HG03103 (cell line): Measurements from ENCODE around the gene SNX10.

Experiments used
- ATAC-seq: cut with Tn5 transposase; IDR thresholded peaks from one replicate; pipeline ENCODE4 v1.9.1; 2021; ENCODE audit warnings: low read depth; ENCODE audit not compliant: unreplicated experiment

The SNX10 gene

DNA sequence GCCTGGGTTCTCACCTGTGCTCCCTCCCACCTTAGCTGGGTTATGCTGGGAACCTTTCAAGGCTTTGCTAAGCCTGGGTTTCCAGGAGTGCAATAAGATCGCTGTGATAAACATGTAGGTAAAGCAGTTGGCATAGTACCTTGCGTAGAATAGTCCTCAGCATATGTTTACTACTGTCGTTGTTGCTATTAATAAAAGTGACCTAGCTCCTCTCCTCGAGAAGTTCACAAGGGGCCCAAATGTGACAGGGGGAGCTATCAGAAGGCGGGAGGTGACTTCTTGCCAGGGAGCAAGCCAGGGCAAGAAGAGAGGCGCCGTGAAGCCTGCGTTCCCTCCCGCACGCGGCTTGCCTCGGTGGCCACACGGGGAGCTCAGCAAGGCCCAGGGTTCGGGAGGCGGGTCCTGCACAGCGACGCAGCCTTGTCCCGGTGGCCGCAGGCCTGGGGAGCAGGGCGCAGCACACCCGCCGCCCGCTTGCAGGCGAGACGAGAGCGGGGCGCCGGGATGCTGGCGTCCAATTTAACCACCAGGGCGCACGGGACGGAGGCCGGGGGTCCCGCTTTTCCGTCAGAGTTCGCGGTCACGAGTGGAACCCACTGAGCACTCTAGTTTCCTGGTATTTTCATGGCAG, 106.2 kb downstream of the SNX10 start:
- peak; percentile 28 for ATAC-seq

GRCh38 chr7:26398427-26398755, 106.7 kb downstream of the SNX10 start:
- ATAC-seq = peak; percentile 39

- ATAC-seq = peak; percentile 73
Observed at GRCh38 chr7:26398756-26399509, 107.3 kb downstream of the SNX10 start.

GRCh38 chr7:26399736-26400135, 108.1 kb downstream of the SNX10 start:
- no peak for ATAC-seq

DNA sequence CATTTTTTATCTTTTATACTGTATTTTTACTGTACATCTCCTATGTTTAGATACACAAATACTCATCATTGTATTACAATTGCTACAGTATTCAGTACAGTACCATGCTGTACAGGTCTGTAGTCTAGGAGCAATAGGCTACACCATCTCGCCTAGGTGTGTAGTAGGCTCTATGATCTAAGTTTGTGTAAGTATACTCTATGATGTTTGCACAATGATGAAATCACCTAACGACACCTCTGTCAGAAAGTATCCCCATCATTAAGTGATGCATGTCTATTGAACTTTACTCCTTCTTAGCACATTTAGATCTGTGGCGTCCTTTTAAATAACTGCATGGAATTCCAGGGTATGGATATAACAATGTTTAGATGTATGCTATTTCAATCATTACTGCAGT, 112.0 kb downstream of the SNX10 start:
- no peak for ATAC-seq

GRCh38 chr7:26404189-26404996, 112.7 kb downstream of the SNX10 start:
- no peak for ATAC-seq

DNA sequence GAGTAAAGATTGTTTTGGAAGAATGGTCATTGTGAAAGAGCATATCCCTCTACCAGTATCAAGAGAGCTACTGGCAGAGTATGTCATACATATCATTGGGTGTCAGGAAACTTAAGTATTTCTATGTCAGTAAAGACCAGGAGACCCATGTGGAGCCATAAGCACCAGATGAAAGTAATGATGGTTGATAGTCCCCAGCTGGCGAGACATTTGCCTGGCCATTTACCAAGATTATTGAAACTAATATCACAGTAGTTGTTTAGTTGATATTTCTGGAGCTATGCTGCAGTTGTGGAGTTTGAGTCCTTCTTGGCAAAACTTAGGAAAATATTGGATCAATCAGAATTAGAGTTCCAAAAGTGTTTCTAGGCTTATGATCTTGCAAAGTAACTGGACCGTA, 114.8 kb downstream of the SNX10 start:
- no peak for ATAC-seq

GRCh38 chr7:26409661-26410547, 118.2 kb downstream of the SNX10 start:
- ATAC-seq = no peak

- ATAC-seq = no peak
Observed at GRCh38 chr7:26413007-26413691, 121.5 kb downstream of the SNX10 start.

GRCh38 chr7:26416004-26416403, 124.3 kb downstream of the SNX10 start:
- no peak for ATAC-seq

DNA sequence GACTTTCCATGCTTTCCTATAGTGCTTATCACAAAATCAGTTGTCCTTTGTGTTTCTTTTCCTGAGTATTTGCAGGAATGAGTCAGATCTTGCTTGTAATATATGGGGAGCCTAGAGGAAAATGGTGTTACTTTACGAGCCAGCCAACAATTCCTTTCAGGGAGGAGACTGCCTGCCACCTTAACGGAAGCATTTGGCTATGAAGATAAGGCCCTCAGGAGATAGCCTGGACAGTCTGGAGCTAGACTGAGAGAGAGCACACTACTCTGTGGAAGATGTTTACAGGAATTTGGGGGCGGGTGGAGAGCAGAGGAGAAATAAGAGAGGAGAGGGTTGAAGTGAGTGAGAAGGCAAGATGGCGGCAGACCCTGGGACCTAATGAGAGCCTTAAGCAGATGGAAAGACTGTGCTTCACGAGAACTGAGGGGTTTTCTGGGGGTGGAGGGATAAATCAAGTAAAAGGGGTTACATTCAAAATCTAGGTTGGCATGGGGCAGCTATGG, 126.3 kb downstream of the SNX10 start:
- ATAC-seq = no peak

GRCh38 chr7:26419198-26419597, 127.5 kb downstream of the SNX10 start:
- ATAC-seq = no peak

GRCh38 chr7:26420422-26421019, 128.9 kb downstream of the SNX10 start:
- ATAC-seq = no peak

DNA sequence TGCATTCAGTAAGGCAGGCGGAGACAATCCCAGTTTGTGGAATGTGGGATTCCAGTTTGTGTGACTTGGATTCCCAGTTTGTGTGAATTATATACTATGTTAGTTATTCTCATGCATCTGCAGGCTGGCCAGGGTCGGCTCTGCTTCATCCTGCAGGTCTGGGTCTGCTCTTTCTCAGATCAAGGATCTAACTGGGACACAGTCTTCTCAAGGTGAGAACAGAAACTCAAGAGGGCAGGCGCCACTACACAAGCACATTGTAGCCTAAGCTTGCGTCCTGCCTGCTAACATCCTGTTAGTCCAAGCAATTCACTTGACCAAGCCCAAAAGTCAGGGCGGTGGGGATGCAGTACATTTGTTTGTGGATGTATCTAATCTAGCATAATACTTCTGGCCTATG, 131.1 kb downstream of the SNX10 start:
- no peak for ATAC-seq

DNA sequence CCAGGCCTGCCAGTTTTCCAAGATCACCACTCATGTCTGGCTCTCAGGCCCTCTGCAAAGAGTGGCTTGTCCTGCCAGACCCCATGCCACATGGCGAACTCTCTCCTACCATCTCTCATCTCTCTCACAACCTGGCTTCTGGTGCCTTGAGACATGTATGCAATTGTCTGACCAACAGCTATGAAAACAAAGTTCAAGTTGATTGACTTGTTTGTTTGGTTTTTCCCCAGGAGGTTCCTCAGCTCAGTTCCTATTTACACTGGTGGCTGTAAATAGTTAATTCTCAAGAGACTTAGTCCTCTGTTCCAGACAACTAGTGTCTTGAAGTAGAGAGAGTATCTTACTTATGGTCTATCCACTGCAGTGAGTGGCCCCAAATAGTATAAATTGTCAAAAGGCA, 131.8 kb downstream of the SNX10 start:
- ATAC-seq = no peak
